Activated CD4-positive, alpha-beta memory T cell treated with anti-CD3 and anti-CD28 coated beads, Interleukin-2, amount 10 ng/mL, durations not matched to agents 7 days and 5 days (primary cell): ENCODE data around the gene EDIL3. TPM values are rescaled to one million over a fixed set of nuclear protein-coding genes. Genes with fewer than 3 reads are reported as not detected.

Experiments
- CTCF ChIA-PET: fragments of 350-600 bp; sonication (Branson Sonifier 250); formaldehyde crosslinking; loops from one replicate; lab custom pipeline; 2021; ENCODE audit warnings: antibody characterized with exemption, inconsistent platforms; lab: Charles Lee
- POLR2A ChIA-PET: fragments of 350-600 bp; sonication (Branson Sonifier 250); formaldehyde crosslinking; loops from one replicate; lab custom pipeline; 2021; ENCODE audit warnings: antibody characterized with exemption; lab: Charles Lee
- DNase-seq: peaks from one replicate; pipeline ENCODE4 v3.0.0-alpha.2; 2020
- H3K27ac Mint-ChIP-seq: one replicate; pipeline ENCODE4 v1.8.0; 2021; ENCODE audit warnings: mild to moderate bottlenecking, mixed read lengths
- H3K27me3 Mint-ChIP-seq: one replicate; pipeline ENCODE4 v1.8.0; 2021; ENCODE audit warnings: mixed read lengths
- H3K36me3 Mint-ChIP-seq: one replicate; pipeline ENCODE4 v1.8.0; 2021; ENCODE audit warnings: low read depth, mixed read lengths
- H3K4me1 Mint-ChIP-seq: one replicate; pipeline ENCODE4 v1.8.0; 2021; ENCODE audit warnings: mixed read lengths
- H3K4me3 Mint-ChIP-seq: one replicate; pipeline ENCODE4 v1.8.0; 2021; ENCODE audit warnings: mild to moderate bottlenecking, mixed read lengths
- H3K9me3 Mint-ChIP-seq: one replicate; pipeline ENCODE4 v1.8.0; 2021; ENCODE audit warnings: mixed read lengths
- total RNA-seq, 2 experiments: library from RNA; stranded (reverse); gene quantifications; one replicate each; pipeline ENCODE4 v1.2.3, GENCODE V29; 2021

Gene EDIL3
- total RNA-seq, 2 experiments from 2014 or later: not detected

DNA sequence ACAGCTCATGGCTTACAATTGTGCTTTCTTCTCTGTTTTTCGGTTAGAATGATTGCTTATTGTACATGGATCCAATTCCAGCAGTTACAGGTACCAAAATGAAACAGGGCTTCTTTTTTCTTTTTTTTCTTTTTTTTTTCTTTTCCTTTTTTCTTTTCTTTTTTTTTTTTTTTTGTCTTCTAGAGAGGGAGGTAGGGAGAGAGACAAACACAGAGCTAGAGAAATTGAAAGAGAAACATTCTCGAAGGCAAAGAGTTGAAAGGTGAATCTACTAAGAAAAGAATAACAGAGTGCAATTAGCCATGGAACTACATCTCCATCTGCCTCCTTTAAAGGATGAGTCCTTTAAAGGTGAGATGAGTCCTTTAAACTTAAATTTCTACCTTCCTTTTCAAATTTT lies 1.0 kb upstream of the EDIL3 start:
- peaks cover 13% of the 10 kb centered on the region for H3K4me1 Mint-ChIP-seq
- no peaks in the 10 kb centered on the region for H3K36me3 Mint-ChIP-seq
- H3K27ac Mint-ChIP-seq: no peak overlapping the region
- no peaks in the 10 kb centered on the region for H3K9me3 Mint-ChIP-seq
- ChIA-PET POLR2A (no interaction called here), CTCF (interaction anchor here (0.6 kb wide), 1 partner anchor 32 kb away, joined by 3 read pairs; no protein-coding TSS in a partner anchor)
- DNase-seq: no peak
- H3K27me3 Mint-ChIP-seq: peaks cover 45% of the 10 kb centered on the region
- no peak overlapping the region for H3K4me3 Mint-ChIP-seq

GRCh38 chr5:84383816-84384603 lies 670 bp downstream of the EDIL3 start:
- DNase-seq: no peak
- Mint-ChIP-seq H3K27ac (no peak overlapping the region), H3K4me3 (no peak overlapping the region)

GRCh38 chr5:84383296-84383815 lies 1.3 kb downstream of the EDIL3 start:
- ChIA-PET CTCF (no interaction called here), POLR2A (no interaction called here)
- no peaks in the 10 kb centered on the region for H3K36me3 Mint-ChIP-seq
- no peak overlapping the region for H3K27ac Mint-ChIP-seq
- no peak overlapping the region for H3K4me3 Mint-ChIP-seq
- DNase-seq: no peak
- peaks cover 13% of the 10 kb centered on the region for H3K4me1 Mint-ChIP-seq
- no peaks in the 10 kb centered on the region for H3K9me3 Mint-ChIP-seq
- H3K27me3 Mint-ChIP-seq: peaks cover 45% of the 10 kb centered on the region

More at GRCh38 chr5:84383816-84384603, 670 bp downstream of the EDIL3 start:
- ChIA-PET CTCF (no interaction called here), POLR2A (no interaction called here)
- H3K4me1 Mint-ChIP-seq: peaks cover 13% of the 10 kb centered on the region
- no peaks in the 10 kb centered on the region for H3K36me3 Mint-ChIP-seq
- no peaks in the 10 kb centered on the region for H3K9me3 Mint-ChIP-seq
- H3K27me3 Mint-ChIP-seq: peaks cover 45% of the 10 kb centered on the region

GRCh38 chr5:84382363-84383295 lies 2.1 kb downstream of the EDIL3 start:
- Mint-ChIP-seq H3K27ac (no peak overlapping the region), H3K4me3 (no peak overlapping the region), H3K9me3 (no peaks in the 10 kb centered on the region), H3K4me1 (peaks cover 13% of the 10 kb centered on the region), H3K36me3 (no peaks in the 10 kb centered on the region), H3K27me3 (peaks cover 45% of the 10 kb centered on the region)
- POLR2A ChIA-PET: no interaction called here
- CTCF ChIA-PET: no interaction called here
- DNase-seq: no peak

DNA sequence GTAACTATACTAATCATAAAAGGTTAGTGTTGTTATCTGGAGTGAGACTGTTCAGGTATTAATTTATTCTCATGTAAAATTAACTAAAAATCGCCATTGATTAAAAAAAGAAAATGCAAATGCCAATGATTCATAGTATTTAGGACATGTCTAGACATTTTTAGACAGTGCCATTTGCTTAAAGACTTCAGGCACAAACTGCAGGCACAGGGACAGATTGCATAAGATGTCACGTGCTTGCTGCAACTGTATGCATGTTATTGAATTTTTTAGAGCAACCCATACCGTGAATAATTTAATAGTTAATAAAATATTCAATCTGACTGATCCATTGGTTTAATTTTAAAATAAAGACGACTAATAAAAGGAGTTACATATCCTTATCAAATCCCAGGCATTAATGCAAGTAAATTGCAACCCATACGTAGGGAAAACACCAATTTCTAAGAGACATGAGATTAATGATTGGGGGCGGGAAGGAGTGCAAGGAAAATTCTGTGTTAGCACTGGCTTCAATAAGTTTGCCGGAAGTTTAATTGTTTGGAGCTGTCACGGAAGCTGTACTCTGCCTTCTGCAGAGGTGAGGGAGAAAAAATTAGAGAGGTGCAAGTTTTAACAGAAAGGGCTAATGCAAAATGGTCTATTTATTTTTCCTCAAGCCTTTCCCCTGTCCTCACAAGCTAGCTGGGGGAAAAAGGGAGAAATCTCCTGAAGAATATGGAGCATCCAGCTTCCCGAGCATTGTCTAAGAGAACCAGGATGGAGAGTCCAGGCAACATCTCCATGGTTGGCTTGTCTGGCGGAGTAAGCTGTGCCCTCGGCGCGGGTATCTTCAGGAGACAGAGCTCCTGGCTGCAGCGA lies 2.9 kb downstream of the EDIL3 start:
- ChIA-PET CTCF (no interaction called here), POLR2A (no interaction called here)
- no peak for DNase-seq
- H3K27ac Mint-ChIP-seq: no peak overlapping the region
- peaks cover 13% of the 10 kb centered on the region for H3K4me1 Mint-ChIP-seq
- no peaks in the 10 kb centered on the region for H3K9me3 Mint-ChIP-seq
- H3K27me3 Mint-ChIP-seq: peaks cover 43% of the 10 kb centered on the region
- no peak overlapping the region for H3K4me3 Mint-ChIP-seq
- no peaks in the 10 kb centered on the region for H3K36me3 Mint-ChIP-seq

DNA sequence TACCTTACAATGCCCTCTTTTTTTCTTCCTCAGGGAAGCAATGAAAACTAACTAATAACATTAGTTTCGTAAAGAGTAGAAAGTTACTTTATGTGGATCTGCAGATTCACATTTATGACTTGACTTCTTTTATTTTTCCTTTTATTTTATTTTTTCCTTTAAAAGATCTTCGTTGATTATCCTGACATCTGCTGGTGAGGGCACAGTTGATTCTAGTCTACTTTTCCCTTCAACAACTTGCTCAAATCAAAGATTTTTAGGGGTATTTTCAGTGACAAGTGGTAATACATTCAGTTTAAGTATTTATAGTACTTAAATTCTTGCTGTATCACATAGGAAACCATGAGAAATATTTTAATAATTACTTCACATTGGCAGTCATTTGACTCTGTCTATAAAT lies 4.9 kb downstream of the EDIL3 start:
- POLR2A ChIA-PET: no interaction called here
- CTCF ChIA-PET: no interaction called here
- H3K27me3 Mint-ChIP-seq: peaks cover 25% of the 10 kb centered on the region

GRCh38 chr5:84378961-84379360 lies 5.7 kb downstream of the EDIL3 start:
- CTCF ChIA-PET: no interaction called here
- POLR2A ChIA-PET: no interaction called here
- H3K36me3 Mint-ChIP-seq: no peaks in the 10 kb centered on the region
- no peak overlapping the region for H3K27ac Mint-ChIP-seq
- peaks cover 21% of the 10 kb centered on the region for H3K27me3 Mint-ChIP-seq
- H3K9me3 Mint-ChIP-seq: no peaks in the 10 kb centered on the region
- H3K4me1 Mint-ChIP-seq: peaks cover 9% of the 10 kb centered on the region
- DNase-seq: no peak
- no peak overlapping the region for H3K4me3 Mint-ChIP-seq

More for the DNA sequence above, 4.9 kb downstream of the EDIL3 start:
- H3K27ac Mint-ChIP-seq: no peak overlapping the region
- DNase-seq: no peak
- no peak overlapping the region for H3K4me3 Mint-ChIP-seq
- no peaks in the 10 kb centered on the region for H3K9me3 Mint-ChIP-seq
- no peaks in the 10 kb centered on the region for H3K36me3 Mint-ChIP-seq
- H3K4me1 Mint-ChIP-seq: peaks cover 10% of the 10 kb centered on the region

- Mint-ChIP-seq H3K9me3 (no peaks in the 10 kb centered on the region), H3K27ac (no peak overlapping the region), H3K4me3 (no peak overlapping the region), H3K36me3 (no peaks in the 10 kb centered on the region), H3K4me1 (peaks cover 9% of the 10 kb centered on the region), H3K27me3 (peaks cover 16% of the 10 kb centered on the region)
- ChIA-PET CTCF (no interaction called here), POLR2A (no interaction called here)
- DNase-seq: no peak
These were observed 6.3 kb downstream of the EDIL3 start for GRCh38 chr5:84378420-84378819.

GRCh38 chr5:84376346-84376745 lies 8.3 kb downstream of the EDIL3 start:
- Mint-ChIP-seq H3K36me3 (no peaks in the 10 kb centered on the region), H3K9me3 (no peaks in the 10 kb centered on the region), H3K4me3 (no peak overlapping the region), H3K27ac (no peak overlapping the region), H3K27me3 (no peaks in the 10 kb centered on the region), H3K4me1 (no peaks in the 10 kb centered on the region)
- POLR2A ChIA-PET: no interaction called here
- no peak for DNase-seq
- CTCF ChIA-PET: no interaction called here

- Mint-ChIP-seq H3K4me3 (no peak overlapping the region), H3K36me3 (no peaks in the 10 kb centered on the region), H3K9me3 (no peaks in the 10 kb centered on the region), H3K27ac (no peak overlapping the region), H3K4me1 (no peaks in the 10 kb centered on the region), H3K27me3 (no peaks in the 10 kb centered on the region)
- DNase-seq: no peak
- POLR2A ChIA-PET: no interaction called here
- CTCF ChIA-PET: no interaction called here
These were observed 10.1 kb downstream of the EDIL3 start for GRCh38 chr5:84374568-84374967.

- CTCF ChIA-PET: no interaction called here
- H3K36me3 Mint-ChIP-seq: no peaks in the 10 kb centered on the region
These were observed 11.2 kb downstream of the EDIL3 start for GRCh38 chr5:84373506-84373905.

DNA sequence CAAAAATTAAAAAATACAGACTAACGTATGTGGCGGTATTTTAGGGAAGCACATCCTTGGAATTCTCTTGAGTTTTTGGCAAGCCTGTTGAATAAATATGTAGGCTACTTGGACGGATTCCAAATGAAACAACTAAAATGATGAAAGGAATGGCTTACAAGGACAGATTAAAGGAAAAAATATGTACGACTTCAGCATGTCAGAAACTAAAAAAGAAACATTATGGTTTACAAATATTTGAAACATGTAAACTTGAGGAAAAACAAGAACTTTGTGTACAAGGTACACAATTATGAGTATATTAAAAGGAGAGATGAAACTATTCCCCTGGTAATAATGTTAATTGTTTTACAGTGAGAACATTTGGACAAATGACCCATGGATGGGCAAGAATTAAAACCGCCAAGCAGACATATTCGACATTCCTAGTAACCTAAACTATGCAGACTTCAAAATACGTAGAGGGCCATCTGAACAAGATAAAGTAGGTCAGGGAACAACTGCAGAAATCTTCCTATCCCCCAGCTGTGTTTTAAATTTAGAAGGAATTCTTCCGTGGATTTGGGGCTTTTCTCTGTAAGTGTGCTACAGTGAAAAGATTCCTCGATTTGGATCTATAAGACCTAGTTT lies 12.5 kb downstream of the EDIL3 start:
- ChIA-PET POLR2A (no interaction called here), CTCF (no interaction called here)
- H3K4me1 Mint-ChIP-seq: no peaks in the 10 kb centered on the region
- no peak overlapping the region for H3K27ac Mint-ChIP-seq
- H3K27me3 Mint-ChIP-seq: no peaks in the 10 kb centered on the region
- H3K9me3 Mint-ChIP-seq: no peaks in the 10 kb centered on the region
- no peak overlapping the region for H3K4me3 Mint-ChIP-seq
- DNase-seq: no peak
- H3K36me3 Mint-ChIP-seq: no peaks in the 10 kb centered on the region

More at GRCh38 chr5:84373506-84373905, 11.2 kb downstream of the EDIL3 start:
- Mint-ChIP-seq H3K4me3 (no peak overlapping the region), H3K4me1 (no peaks in the 10 kb centered on the region), H3K9me3 (no peaks in the 10 kb centered on the region), H3K27ac (no peak overlapping the region), H3K27me3 (no peaks in the 10 kb centered on the region)
- DNase-seq: no peak
- POLR2A ChIA-PET: no interaction called here
